CD4-positive, alpha-beta T cell (primary cell): ENCODE data around the gene MVP. TPM values are rescaled to one million over a fixed set of nuclear protein-coding genes. Genes with fewer than 3 reads are reported as not detected.

Source experiments
- ATAC-seq: fragments of 200-7000 bp; cut with Tn5 transposase; one replicate; pipeline ENCODE4 v1.10.0; 2022; ENCODE audit warnings: mild to moderate bottlenecking; ENCODE audit not compliant: poor library complexity
- CTCF ChIA-PET: fragments of 350-600 bp; sonication (Branson Sonifier 250); formaldehyde crosslinking; loops from one replicate; lab custom pipeline; 2021; ENCODE audit warnings: antibody characterized with exemption, inconsistent platforms; lab: Charles Lee
- POLR2A ChIA-PET: fragments of 350-600 bp; sonication (Branson Sonifier 250); formaldehyde crosslinking; loops from one replicate; lab custom pipeline; 2021; ENCODE audit warnings: antibody characterized with exemption, inconsistent platforms; lab: Charles Lee
- DNase-seq, 14 experiments: peaks; one replicate each; pipeline ENCODE4 v3.0.0-alpha.2; 2013 to 2020; ENCODE audit warnings: mixed read lengths in 2 of 14
- H3K27ac ChIP-seq, 2 donors: one replicate each; pipeline versions ENCODE4 v1.5.1 to v1.7.0; 2013; ENCODE audit warnings: low read length in 2 of 2, low read depth in 1 of 2, mild to moderate bottlenecking in 1 of 2
- H3K27me3 ChIP-seq, 2 experiments: 1 replicate in 1 of 2; 2 replicates in 1 of 2; pipeline versions ENCODE4 v1.6.1 to v1.7.0; 2013; ENCODE audit warnings: low read length in 2 of 2, control low read depth in 1 of 2, mild to moderate bottlenecking in 1 of 2, moderate library complexity in 1 of 2; ENCODE audit not compliant: insufficient read depth in 2 of 2, control insufficient read depth in 1 of 2
- H3K36me3 ChIP-seq: one replicate; pipeline ENCODE4 v1.6.1; 2013; ENCODE audit warnings: low read length, control low read depth; ENCODE audit not compliant: insufficient read depth
- H3K4me1 ChIP-seq: one replicate; pipeline ENCODE4 v1.6.1; 2013; ENCODE audit warnings: low read length, control low read depth; ENCODE audit not compliant: insufficient read depth
- H3K4me3 ChIP-seq: one replicate; pipeline ENCODE4 v1.5.1; 2013; ENCODE audit warnings: mild to moderate bottlenecking, low read length, moderate library complexity
- H3K9me3 ChIP-seq, 2 experiments: 1 replicate in 1 of 2; 2 replicates in 1 of 2; pipeline versions ENCODE4 v1.6.1 to v1.7.0; 2013; ENCODE audit warnings: low read length in 2 of 2, mild to moderate bottlenecking in 2 of 2, control low read depth in 1 of 2, moderate library complexity in 1 of 2; ENCODE audit not compliant: control insufficient read depth in 1 of 2, insufficient read depth in 1 of 2
- H3K27ac Mint-ChIP-seq: one replicate; pipeline ENCODE4 v1.8.0; 2020; ENCODE audit warnings: mixed read lengths
- H3K27me3 Mint-ChIP-seq: one replicate; pipeline ENCODE4 v1.8.0; 2021; ENCODE audit warnings: mixed read lengths
- H3K36me3 Mint-ChIP-seq: one replicate; pipeline ENCODE4 v1.8.0; 2021; ENCODE audit warnings: low read depth, mixed read lengths
- H3K4me1 Mint-ChIP-seq: one replicate; pipeline ENCODE4 v1.8.0; 2021; ENCODE audit warnings: low read depth, mixed read lengths
- H3K4me3 Mint-ChIP-seq: one replicate; pipeline ENCODE4 v1.8.0; 2020; ENCODE audit warnings: mild to moderate bottlenecking, mixed read lengths
- H3K9me3 Mint-ChIP-seq: one replicate; pipeline ENCODE4 v1.8.0; 2020; ENCODE audit warnings: mixed read lengths
- CTCF ChIP-seq: fragments of 200-600 bp; IDR thresholded peaks from one replicate; pipeline ENCODE4 v1.8.0; 2022; ENCODE audit warnings: antibody characterized with exemption, mild to moderate bottlenecking
- intact Hi-C, 2 experiments: fragments of 100-400 bp; cut with DNase I in 1 of 2; cut with micrococcal nuclease in 1 of 2; formaldehyde crosslinking; loops; one replicate each; pipeline versions ENCODE4 v1.15.1 to v1.9.0; 2023 to 2025; cut with DNase I, micrococcal nuclease
- total RNA-seq, 174 experiments: library from RNA in 2 of 174; stranded (reverse) in 2 of 174; gene quantifications; one replicate each; pipeline ENCODE4 v1.2.3 and lab custom pipeline; 2021 to 2026

The MVP gene
- total RNA-seq, 2 experiments from 2014 or later: 115 to 118 TPM

GRCh38 chr16:29860218-29860617 lies 40.0 kb downstream of the MVP start:
- ATAC-seq: no peak
- ChIA-PET CTCF (interaction anchor here (1.0 kb wide), 1 partner anchor 54 kb away, joined by 3 read pairs; the partner anchor contains the start of gene MAZ), POLR2A (no interaction called here)
- peaks cover 30% of the 10 kb centered on the region for H3K4me1 ChIP-seq
- no peak overlapping the region for H3K27ac ChIP-seq
- Mint-ChIP-seq H3K27ac (peak overlapping the region; percentile 40), H3K9me3 (no peaks in the 10 kb centered on the region), H3K4me3 (peak overlapping the region; percentile 95), H3K4me1 (peaks cover 22% of the 10 kb centered on the region), H3K36me3 (peaks cover 50% of the 10 kb centered on the region), H3K27me3 (no peaks in the 10 kb centered on the region)
- peaks cover 34% of the 10 kb centered on the region for H3K36me3 ChIP-seq
- H3K9me3 ChIP-seq: peaks cover 0 to 5% of the 10 kb centered on the region in 2 experiments
- no peak overlapping the region for H3K4me3 ChIP-seq
- TF ChIP-seq CTCF: no peak
- H3K27me3 ChIP-seq: no peaks in the 10 kb centered on the region
- intact Hi-C loops: loop anchor here in 1 of 2 experiments (5.0 kb wide), 2 partner anchors 33 to 137 kb away; partner anchors contain the start of genes HIRIP3 and INO80E
- DNase-seq: no peak

- Mint-ChIP-seq H3K4me1 (peaks cover 22% of the 10 kb centered on the region), H3K4me3 (peak overlapping the region; percentile 95), H3K36me3 (peaks cover 46% of the 10 kb centered on the region), H3K27me3 (no peaks in the 10 kb centered on the region), H3K27ac (peak overlapping the region; percentile 95), H3K9me3 (no peaks in the 10 kb centered on the region)
- intact Hi-C loops: loop anchor here (2.0 to 5.0 kb wide), 3 partner anchors 35 to 135 kb away; partner anchors contain the start of genes HIRIP3 (in 1 of the 2) and INO80E (in 1 of the 2)
- H3K4me3 ChIP-seq: peak overlapping the region; percentile 76
- DNase-seq: no peak
- ChIA-PET CTCF (interaction anchor here (1.0 to 2.3 kb wide), 7 partner anchors 14 to 162 kb away, joined by 3 to 11 read pairs (median 3); partner anchors contain the start of gene PAGR1), POLR2A (interaction anchor here (1.0 to 2.5 kb wide), 10 partner anchors 14 to 110 kb away, joined by 3 to 16 read pairs (median 7); partner anchors contain the start of genes KCTD13, KIF22, MAZ and MVP)
- ATAC-seq: no peak
- TF ChIP-seq CTCF: no peak
- H3K27ac ChIP-seq: peak overlapping the region in 1 of 2 donors; percentile 87
- H3K9me3 ChIP-seq: peaks cover 0 to 5% of the 10 kb centered on the region in 2 experiments
- H3K27me3 ChIP-seq: no peaks in the 10 kb centered on the region
- H3K4me1 ChIP-seq: peaks cover 30% of the 10 kb centered on the region
- peaks cover 34% of the 10 kb centered on the region for H3K36me3 ChIP-seq
Measured at GRCh38 chr16:29862383-29862883, 42.2 kb downstream of the MVP start.

- ATAC-seq (peak; percentile 96), DNase-seq (peak; percentile 85 to 98 (median 90))
- Histone ChIP-seq H3K27ac (peak within 1 kb of the TSS; percentile 87 to 97), H3K4me1 (peaks cover 30% of the 10 kb centered on the region), H3K27me3 (no peaks in the 10 kb centered on the region), H3K36me3 (peaks cover 34% of the 10 kb centered on the region), H3K4me3 (peak within 1 kb of the TSS; percentile 76), H3K9me3 (peaks cover 0 to 5% of the 10 kb centered on the region in 2 experiments)
- Mint-ChIP-seq H3K4me3 (peak within 1 kb of the TSS; percentile 95), H3K27ac (peak within 1 kb of the TSS; percentile 95), H3K36me3 (peaks cover 45% of the 10 kb centered on the region), H3K27me3 (no peaks in the 10 kb centered on the region), H3K4me1 (peaks cover 22% of the 10 kb centered on the region), H3K9me3 (no peaks in the 10 kb centered on the region)
- intact Hi-C loops: loop anchor here (1.0 to 5.0 kb wide), 8 partner anchors 36 to 795 kb away; partner anchors contain the start of genes INO80E (in 2 of the 2), FBRS (in 1 of the 2), HIRIP3 (in 1 of the 2) and PAGR1 (in 1 of the 2)
- peak; percentile 70 for TF ChIP-seq CTCF
- ChIA-PET POLR2A (interaction anchor here (0.8 to 2.5 kb wide), 15 partner anchors 14 to 161 kb away, joined by 3 to 16 read pairs (median 6); partner anchors contain the start of genes ASPHD1, KCTD13, KIF22 and MAZ), CTCF (interaction anchor here (0.6 to 2.3 kb wide), 10 partner anchors 14 to 162 kb away, joined by 3 to 11 read pairs (median 4); partner anchors contain the start of genes KIF22 and PAGR1)
Measured at GRCh38 chr16:29862884-29863668, 42.8 kb downstream of the MVP start, which contains the start of gene CDIPT. TSS of gene CDIPT (minus strand) at chr16:29863226. CDS start at chr16:29862857, 369 bp downstream.
